A673 (cell line): Measurements from ENCODE around the gene HOATZ.

ENCODE experiments used
- CTCF ChIP-seq: fragments of 300-800, 200-600 bp; sonication (generic); conservative IDR thresholded peaks from 2 replicates; pipeline ENCODE4 v1.5.1; 2017; ENCODE audit warnings: low read depth, mild to moderate bottlenecking, antibody characterized with exemption, low read length, moderate library complexity, mixed read lengths
- EZH2 ChIP-seq: fragments of 200-600 bp; sonication (generic); IDR thresholded peaks from 2 replicates; pipeline ENCODE4 v1.6.1; 2017; ENCODE audit warnings: borderline replicate concordance, low read depth, mild to moderate bottlenecking, mixed read lengths, antibody characterized with exemption, low read length; ENCODE audit not compliant: poor library complexity, severe bottlenecking

GRCh38 chr11:111540937-111541253 is 26.3 kb downstream of the HOATZ start:
- no peak for TF ChIP-seq CTCF
- TF ChIP-seq EZH2: no peak
